Trophoblast cell (in vitro differentiated cells and primary cell): ENCODE results near the gene TRIM29. TPM values are rescaled to one million over a fixed set of nuclear protein-coding genes. Genes with fewer than 3 reads are reported as not detected.
A peak's percentile ranks its signal among the peaks of the same experiment; 100 is the strongest.

Experiments used
- DNase-seq, 2 donors: peaks; one replicate each; pipeline ENCODE4 v3.0.0-alpha.2; 2016
- H2AFZ ChIP-seq: 2 replicates; pipeline ENCODE4 v1.6.1; 2013; ENCODE audit warnings: low read length, moderate library complexity, mild to moderate bottlenecking; ENCODE audit not compliant: insufficient read depth, poor library complexity
- H2AK5ac ChIP-seq: 2 replicates; pipeline ENCODE4 v1.6.1; 2013; ENCODE audit warnings: mild to moderate bottlenecking, low read length
- H2BK120ac ChIP-seq: 2 replicates; pipeline ENCODE4 v1.6.1; 2013; ENCODE audit warnings: low read length, mild to moderate bottlenecking, moderate library complexity; ENCODE audit not compliant: insufficient read depth, poor library complexity
- H2BK12ac ChIP-seq: 2 replicates; pipeline ENCODE4 v1.6.1; 2013; ENCODE audit warnings: mild to moderate bottlenecking, low read length, moderate library complexity
- H2BK5ac ChIP-seq: 2 replicates; pipeline ENCODE4 v1.6.1; 2013; ENCODE audit warnings: low read length, low read depth, moderate library complexity, mild to moderate bottlenecking; ENCODE audit not compliant: poor library complexity
- H3K14ac ChIP-seq: 2 replicates; pipeline ENCODE4 v1.6.1; 2013; ENCODE audit warnings: mild to moderate bottlenecking, low read length
- H3K18ac ChIP-seq: 2 replicates; pipeline ENCODE4 v1.6.1; 2013; ENCODE audit warnings: mild to moderate bottlenecking, low read length
- H3K23ac ChIP-seq: 2 replicates; pipeline ENCODE4 v1.6.1; 2013; ENCODE audit warnings: low read length
- H3K27ac ChIP-seq: 2 replicates; pipeline ENCODE4 v1.5.1; 2013; ENCODE audit warnings: low read depth, mild to moderate bottlenecking, inconsistent platforms, low read length, moderate library complexity
- H3K27me3 ChIP-seq: 2 replicates; pipeline ENCODE4 v1.6.1; 2013; ENCODE audit warnings: inconsistent platforms, mild to moderate bottlenecking, low read length, moderate library complexity; ENCODE audit not compliant: insufficient read depth
- H3K36me3 ChIP-seq, 2 experiments: 1 replicate in 1 of 2; 2 replicates in 1 of 2; pipeline ENCODE4 v1.6.1; 2013; ENCODE audit warnings: low read length in 2 of 2, mild to moderate bottlenecking in 2 of 2, moderate library complexity in 1 of 2; ENCODE audit not compliant: insufficient read depth in 2 of 2, control insufficient read depth in 1 of 2
- H3K4ac ChIP-seq: 2 replicates; pipeline ENCODE4 v1.6.1; 2013; ENCODE audit warnings: low read depth, mild to moderate bottlenecking, low read length, moderate library complexity
- H3K4me1 ChIP-seq, 2 experiments: 1 replicate in 1 of 2; 2 replicates in 1 of 2; pipeline ENCODE4 v1.6.1; 2013; ENCODE audit warnings: low read length in 2 of 2, mild to moderate bottlenecking in 2 of 2, moderate library complexity in 1 of 2; ENCODE audit not compliant: insufficient read depth in 2 of 2, control insufficient read depth in 1 of 2
- H3K4me2 ChIP-seq: 2 replicates; pipeline ENCODE4 v1.6.1; 2013; ENCODE audit warnings: inconsistent platforms, mild to moderate bottlenecking, low read length, moderate library complexity
- H3K4me3 ChIP-seq: 2 replicates; pipeline ENCODE4 v1.5.1; 2013; ENCODE audit warnings: mild to moderate bottlenecking, low read depth, low read length, inconsistent platforms
- H3K79me1 ChIP-seq: one replicate; pipeline ENCODE4 v1.6.1; 2013; ENCODE audit warnings: low read length
- H3K79me2 ChIP-seq: 2 replicates; pipeline ENCODE4 v1.6.1; 2013; ENCODE audit warnings: low read length, mild to moderate bottlenecking; ENCODE audit not compliant: control insufficient read depth, insufficient read depth, poor library complexity
- H3K9ac ChIP-seq: 2 replicates; pipeline ENCODE4 v1.6.1; 2013; ENCODE audit warnings: mild to moderate bottlenecking, low read length
- H3K9me3 ChIP-seq: 2 replicates; pipeline ENCODE4 v1.6.1; 2013; ENCODE audit warnings: low read depth, mild to moderate bottlenecking, control low read depth, inconsistent platforms, low read length; ENCODE audit not compliant: insufficient read depth
- H4K12ac ChIP-seq: 2 replicates; pipeline ENCODE4 v1.6.1; 2013; ENCODE audit warnings: low read depth, mild to moderate bottlenecking, low read length, moderate library complexity
- H4K8ac ChIP-seq: 2 replicates; pipeline ENCODE4 v1.6.1; 2013; ENCODE audit warnings: low read depth, mild to moderate bottlenecking, low read length, moderate library complexity
- H4K91ac ChIP-seq: one replicate; pipeline ENCODE4 v1.6.1; 2013; ENCODE audit warnings: low read depth, mild to moderate bottlenecking, low read length, moderate library complexity
- WGBS: extraction: QIAGEN DNeasy Blood & Tissue Kit; methylation state at CpG from one replicate; pipeline ENCODE4 v1.1.7; 2013; ENCODE audit warnings: missing lambda C conversion rate; ENCODE audit not compliant: insufficient read length, insufficient coverage; ENCODE audit errors: extremely low coverage; 5-methylcytosine and 5-hydroxymethylcytosine counted together
- polyA plus RNA-seq: library from polyadenylated mRNA; stranded (reverse); fragments of 200-250 nt; gene quantifications from 2 replicates; pipeline ENCODE4 v1.2.3, GENCODE V29; 2013

The TRIM29 gene
- 1.1 and 1.3 TPM in 2 replicates for polyA plus RNA-seq

GRCh38 chr11:120137611-120138521 lies at the start of gene TRIM29:
TSS of gene TRIM29 (minus strand) at chr11:120138113. CDS start at chr11:120138031, 82 bp downstream.
- H3K9me3 ChIP-seq, result no peaks in the 10 kb centered on the region
- H3K14ac ChIP-seq, result no peak within 1 kb of the TSS
- no peak within 1 kb of the TSS for H3K4me2 ChIP-seq
- H3K27me3 ChIP-seq, result no peaks in the 10 kb centered on the region
- H4K12ac ChIP-seq, result no peak within 1 kb of the TSS
- H2BK120ac ChIP-seq, result no peak within 1 kb of the TSS
- peak; percentile 69 to 75 for DNase-seq
- H3K4me3 ChIP-seq, result peak within 1 kb of the TSS; percentile 20
- H3K27ac ChIP-seq, result no peak within 1 kb of the TSS
- H3K9ac ChIP-seq, result no peak within 1 kb of the TSS
- H4K91ac ChIP-seq, result no peak within 1 kb of the TSS
- H3K4me1 ChIP-seq, result peaks cover 2 to 3% of the 10 kb centered on the region in 2 experiments
- no peaks in the 10 kb centered on the region for H3K79me2 ChIP-seq
- H2BK12ac ChIP-seq, result no peak within 1 kb of the TSS
- H3K18ac ChIP-seq, result no peak within 1 kb of the TSS
- no peak within 1 kb of the TSS for H2BK5ac ChIP-seq
- no peak within 1 kb of the TSS for H3K23ac ChIP-seq
- H2AK5ac ChIP-seq, result no peak within 1 kb of the TSS
- H4K8ac ChIP-seq, result no peak within 1 kb of the TSS
- WGBS, result no CpG with 5 or more reads among the region's 41 CpGs
- no peaks in the 10 kb centered on the region for H3K36me3 ChIP-seq
- H2AFZ ChIP-seq, result no peak within 1 kb of the TSS
- H3K4ac ChIP-seq, result no peak within 1 kb of the TSS
- no peaks in the 10 kb centered on the region for H3K79me1 ChIP-seq

GRCh38 chr11:120186774-120187591 lies 49.1 kb upstream of the TRIM29 start:
- Histone ChIP-seq H3K23ac (no peak overlapping the region), H2BK5ac (no peak overlapping the region), H2AK5ac (no peak overlapping the region), H3K36me3 (no peaks in the 10 kb centered on the region), H3K27me3 (no peaks in the 10 kb centered on the region), H3K27ac (no peak overlapping the region), H3K9ac (no peak overlapping the region), H3K18ac (no peak overlapping the region), H3K4me3 (no peak overlapping the region), H3K79me1 (no peaks in the 10 kb centered on the region), H3K4ac (no peak overlapping the region), H3K9me3 (peaks cover 4% of the 10 kb centered on the region), H3K4me2 (no peak overlapping the region), H4K91ac (no peak overlapping the region), H3K14ac (no peak overlapping the region), H4K8ac (no peak overlapping the region), H2BK12ac (no peak overlapping the region), H3K4me1 (no peaks in the 10 kb centered on the region), H4K12ac (no peak overlapping the region), H3K79me2 (no peaks in the 10 kb centered on the region), H2AFZ (no peak overlapping the region), H2BK120ac (no peak overlapping the region)
- no peak for DNase-seq
- WGBS, result no CpG with 5 or more reads among the region's 17 CpGs

- H3K79me2 ChIP-seq, result no peaks in the 10 kb centered on the region
- H3K14ac ChIP-seq, result no peak overlapping the region
- H2AK5ac ChIP-seq, result no peak overlapping the region
- no peak overlapping the region for H3K9ac ChIP-seq
- H2BK120ac ChIP-seq, result no peak overlapping the region
- no peak overlapping the region for H3K27ac ChIP-seq
- H2BK5ac ChIP-seq, result no peak overlapping the region
- DNase-seq, result no peak
- no peak overlapping the region for H2AFZ ChIP-seq
- no peaks in the 10 kb centered on the region for H3K36me3 ChIP-seq
- no peak overlapping the region for H3K23ac ChIP-seq
- H4K12ac ChIP-seq, result no peak overlapping the region
- H4K91ac ChIP-seq, result no peak overlapping the region
- no peak overlapping the region for H2BK12ac ChIP-seq
- no peaks in the 10 kb centered on the region for H3K4me1 ChIP-seq
- H3K4me2 ChIP-seq, result no peak overlapping the region
- no peak overlapping the region for H3K4me3 ChIP-seq
- peaks cover 4% of the 10 kb centered on the region for H3K9me3 ChIP-seq
- no peak overlapping the region for H3K4ac ChIP-seq
- H3K27me3 ChIP-seq, result no peaks in the 10 kb centered on the region
- no peaks in the 10 kb centered on the region for H3K79me1 ChIP-seq
- no peak overlapping the region for H3K18ac ChIP-seq
- H4K8ac ChIP-seq, result no peak overlapping the region
Observed at GRCh38 chr11:120186456-120186773, 48.5 kb upstream of the TRIM29 start.

- H2BK5ac ChIP-seq, result no peak overlapping the region
- H2BK120ac ChIP-seq, result no peak overlapping the region
- H4K8ac ChIP-seq, result no peak overlapping the region
- H3K27me3 ChIP-seq, result no peaks in the 10 kb centered on the region
- H3K18ac ChIP-seq, result no peak overlapping the region
- H3K4me3 ChIP-seq, result no peak overlapping the region
- no peak overlapping the region for H4K12ac ChIP-seq
- H3K4me1 ChIP-seq, result peaks cover 0 to 1% of the 10 kb centered on the region in 2 experiments
- no peak overlapping the region for H3K14ac ChIP-seq
- H3K79me2 ChIP-seq, result no peaks in the 10 kb centered on the region
- no CpG with 5 or more reads among the region's 3 CpGs for WGBS
- no peak for DNase-seq
- H3K9me3 ChIP-seq, result peaks cover 4% of the 10 kb centered on the region
- no peak overlapping the region for H3K9ac ChIP-seq
- no peak overlapping the region for H2AK5ac ChIP-seq
- no peak overlapping the region for H4K91ac ChIP-seq
- no peak overlapping the region for H2AFZ ChIP-seq
- no peaks in the 10 kb centered on the region for H3K36me3 ChIP-seq
- no peak overlapping the region for H2BK12ac ChIP-seq
- no peak overlapping the region for H3K23ac ChIP-seq
- H3K79me1 ChIP-seq, result no peaks in the 10 kb centered on the region
- no peak overlapping the region for H3K4me2 ChIP-seq
- no peak overlapping the region for H3K27ac ChIP-seq
- no peak overlapping the region for H3K4ac ChIP-seq
Observed at GRCh38 chr11:120185706-120186455, 48.0 kb upstream of the TRIM29 start.
